Stomach (tissue), 4 donors: ENCODE results near the gene CRTC3.

ENCODE experiments used
- CTCF ChIP-seq, 7 experiments: fragments of 450-650 bp in 4 of 7; fragments of 200-600 bp in 3 of 7; sonication (generic) in 3 of 7; IDR thresholded peaks; one replicate each; pipeline ENCODE4 v1.5.1; 2016 to 2019; ENCODE audit warnings: antibody characterized with exemption in 7 of 7, control low read depth in 2 of 7, mild to moderate bottlenecking in 1 of 7
- EP300 ChIP-seq: sonication (generic); formaldehyde crosslinking; IDR thresholded peaks from one replicate; pipeline ENCODE4 v1.6.1; 2017; ENCODE audit warnings: antibody characterized with exemption
- POLR2A ChIP-seq, 4 donors: fragments of 450-650 bp; IDR thresholded peaks; one replicate each; pipeline ENCODE4 v1.6.1; 2016; ENCODE audit warnings: antibody characterized with exemption in 4 of 4, control low read depth in 2 of 4, mild to moderate bottlenecking in 1 of 4, moderate library complexity in 1 of 4
- POLR2AphosphoS5 ChIP-seq, 3 donors: sonication (generic); formaldehyde crosslinking; IDR thresholded peaks; one replicate each; pipeline ENCODE4 v1.6.1; 2016; ENCODE audit warnings: antibody characterized with exemption in 3 of 3

GRCh38 chr15:90647326-90647725 is 117.6 kb downstream of the CRTC3 start:
- TF ChIP-seq CTCF (IDR thresholded peaks at IDR 0.05) (no peak), POLR2AphosphoS5 (IDR thresholded peaks at IDR 0.05) (no peak), EP300 (no peak), POLR2A (IDR thresholded peaks at IDR 0.05) (no peak)
